Effector memory CD8-positive, alpha-beta T cell (primary cell): ENCODE results near the gene IFNG-AS1.
A peak's percentile ranks its signal among the peaks of the same experiment; 100 is the strongest.

Experiments
- ATAC-seq: fragments of 150-1000 bp; cut with Tn5 transposase; replicated peaks from 2 replicates; pipeline ENCODE4 v1.10.0; 2021; ENCODE audit warnings: mild to moderate bottlenecking, moderate library complexity
- DNase-seq, 3 experiments: peaks; one replicate each; pipeline ENCODE4 v3.0.0; 2021
- H3K27ac Mint-ChIP-seq, 2 donors: one replicate each; pipeline ENCODE4 v1.8.0; 2022; ENCODE audit warnings: mild to moderate bottlenecking in 2 of 2, mixed read lengths in 2 of 2, moderate library complexity in 2 of 2
- H3K27me3 Mint-ChIP-seq, 2 donors: one replicate each; pipeline ENCODE4 v1.8.0; 2022; ENCODE audit warnings: mixed read lengths in 2 of 2
- H3K36me3 Mint-ChIP-seq: one replicate; pipeline ENCODE4 v1.8.0; 2022; ENCODE audit warnings: mild to moderate bottlenecking, moderate library complexity, mixed read lengths; ENCODE audit not compliant: insufficient read depth
- H3K4me1 Mint-ChIP-seq, 2 donors: one replicate each; pipeline ENCODE4 v1.8.0; 2022; ENCODE audit warnings: low read depth in 2 of 2, mixed read lengths in 2 of 2
- H3K4me3 Mint-ChIP-seq, 2 donors: one replicate each; pipeline ENCODE4 v1.8.0; 2022; ENCODE audit warnings: mild to moderate bottlenecking in 2 of 2, mixed read lengths in 2 of 2, moderate library complexity in 2 of 2
- H3K9me3 Mint-ChIP-seq, 2 donors: one replicate each; pipeline ENCODE4 v1.8.0; 2022; ENCODE audit warnings: mixed read lengths in 2 of 2

IFNG-AS1 gene

DNA sequence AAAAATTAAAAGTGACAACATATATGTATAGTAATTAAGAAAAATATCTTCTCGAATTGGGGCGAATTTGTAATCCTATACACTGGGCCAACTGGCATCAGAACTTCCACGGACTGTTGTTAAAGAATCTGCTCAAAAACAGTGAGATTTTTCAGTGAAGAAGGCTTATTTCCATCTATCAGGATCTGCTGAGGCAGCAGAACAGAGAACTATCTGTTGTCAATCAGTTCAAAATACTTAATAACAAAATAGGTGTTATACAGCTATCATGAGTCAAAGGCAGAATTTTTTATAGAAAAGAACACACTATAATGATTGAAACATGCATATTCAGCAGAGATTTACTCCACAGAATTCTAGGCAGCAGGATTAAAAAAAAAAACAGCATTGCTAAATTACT, 41.9 kb downstream of the IFNG-AS1 start:
- Mint-ChIP-seq H3K27ac (peak overlapping the region; percentile 81 to 87), H3K4me3 (peak overlapping the region in 1 of 2 donors; percentile 81), H3K9me3 (peaks cover 0 to 3% of the 10 kb centered on the region in 2 donors), H3K27me3 (no peaks in the 10 kb centered on the region), H3K4me1 (peaks cover 19 to 33% of the 10 kb centered on the region in 2 donors), H3K36me3 (peaks cover 2% of the 10 kb centered on the region)
- ATAC-seq: no peak
- no peak for DNase-seq

DNA sequence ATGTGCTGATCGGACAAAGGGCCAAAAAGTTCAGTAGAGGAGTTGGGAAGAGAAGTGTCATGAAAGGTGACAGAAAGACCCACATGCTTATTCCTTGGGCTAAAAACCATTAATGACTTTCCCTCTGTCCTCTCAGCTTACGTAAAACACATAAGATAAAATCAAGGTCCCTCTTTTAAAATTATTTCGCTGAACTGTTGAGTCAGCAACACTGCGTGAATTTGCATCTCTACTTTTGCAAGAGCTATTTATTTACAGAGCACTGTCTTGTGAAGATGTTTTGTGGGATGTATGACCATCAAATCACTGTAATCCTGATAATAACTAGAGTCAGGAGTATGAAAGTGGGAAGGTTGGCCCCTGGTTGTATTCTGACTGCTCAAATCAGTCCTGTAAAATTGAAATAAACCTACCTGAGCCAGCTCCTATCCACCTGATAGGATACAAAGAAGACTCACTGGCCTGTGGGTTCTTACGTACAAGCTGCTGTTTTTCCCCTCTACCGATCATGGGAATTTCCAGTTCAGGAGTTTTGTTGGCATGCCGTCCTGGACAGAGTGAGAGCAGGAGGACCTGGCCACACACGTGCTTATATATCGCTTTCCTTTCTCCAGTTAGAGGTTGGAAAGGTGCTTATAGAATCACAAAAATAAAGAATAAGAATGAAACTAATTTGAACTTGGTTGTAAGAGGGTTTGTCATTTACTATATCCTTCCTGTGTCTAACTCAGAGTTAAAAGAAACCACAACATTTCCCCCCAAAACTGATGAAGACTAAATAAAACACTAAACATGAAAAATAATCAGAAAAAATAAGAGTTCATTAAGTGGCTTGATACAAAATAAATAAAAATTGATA, 42.9 kb downstream of the IFNG-AS1 start:
- H3K4me1 Mint-ChIP-seq: peaks cover 22 to 37% of the 10 kb centered on the region in 2 donors
- no peak for DNase-seq
- peaks cover 2% of the 10 kb centered on the region for H3K36me3 Mint-ChIP-seq

DNA sequence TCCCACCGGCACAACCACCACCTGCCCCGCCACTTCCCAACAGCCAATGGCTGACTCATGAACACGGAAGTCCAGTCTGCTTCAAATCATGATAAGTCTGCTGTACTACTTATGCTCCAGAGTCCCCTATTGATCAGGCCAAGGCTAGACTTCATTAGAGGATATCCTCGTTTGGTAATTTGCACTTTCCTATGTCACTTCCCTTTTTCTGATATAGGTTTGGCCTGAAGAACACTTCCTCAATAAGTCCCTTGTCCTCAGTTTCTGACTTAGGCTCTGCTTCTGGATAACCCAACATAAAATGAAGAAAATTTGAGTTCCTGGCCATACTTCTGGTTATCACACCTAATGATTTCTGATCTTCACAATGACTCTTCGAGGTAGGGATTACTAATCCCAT, 45.3 kb downstream of the IFNG-AS1 start:
- ATAC-seq: no peak
- H3K27me3 Mint-ChIP-seq: no peaks in the 10 kb centered on the region
- no peak overlapping the region for H3K4me3 Mint-ChIP-seq
- DNase-seq: no peak
- H3K36me3 Mint-ChIP-seq: peaks cover 2% of the 10 kb centered on the region
- peaks cover 0 to 5% of the 10 kb centered on the region in 2 donors for H3K9me3 Mint-ChIP-seq
- H3K4me1 Mint-ChIP-seq: peaks cover 22 to 30% of the 10 kb centered on the region in 2 donors
- H3K27ac Mint-ChIP-seq: peak overlapping the region in 1 of 2 donors; percentile 24

More for the DNA sequence above, 42.9 kb downstream of the IFNG-AS1 start:
- peak; percentile 25 for ATAC-seq
- H3K4me3 Mint-ChIP-seq: peak overlapping the region; percentile 71 to 81
- H3K27me3 Mint-ChIP-seq: no peaks in the 10 kb centered on the region
- peak overlapping the region; percentile 81 to 87 for H3K27ac Mint-ChIP-seq
- H3K9me3 Mint-ChIP-seq: peaks cover 0 to 5% of the 10 kb centered on the region in 2 donors

DNA sequence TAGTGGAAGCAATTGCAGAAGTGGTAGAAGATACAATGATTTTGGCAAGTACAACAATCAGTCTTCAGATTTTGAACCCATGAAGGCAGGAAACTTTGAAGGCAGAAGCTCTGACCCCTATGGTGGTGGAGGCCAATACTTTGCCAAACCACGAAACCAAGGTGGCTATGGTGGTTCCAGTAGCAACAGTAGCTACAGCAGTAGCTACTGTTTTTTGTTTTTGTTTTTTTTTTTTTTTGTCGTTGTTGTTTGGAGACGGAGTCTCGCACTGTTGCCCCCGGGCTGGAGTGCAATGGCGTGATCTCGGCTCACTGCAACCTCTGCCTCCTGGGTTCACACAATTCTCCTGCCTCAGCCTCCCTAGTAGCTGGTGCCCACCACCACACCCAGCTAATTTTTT, 47.4 kb downstream of the IFNG-AS1 start:
- H3K4me3 Mint-ChIP-seq: peak overlapping the region; percentile 2 to 23
- DNase-seq: peak; percentile 31 to 36 (median 35)
- peaks cover 27 to 31% of the 10 kb centered on the region in 2 donors for H3K4me1 Mint-ChIP-seq

DNA sequence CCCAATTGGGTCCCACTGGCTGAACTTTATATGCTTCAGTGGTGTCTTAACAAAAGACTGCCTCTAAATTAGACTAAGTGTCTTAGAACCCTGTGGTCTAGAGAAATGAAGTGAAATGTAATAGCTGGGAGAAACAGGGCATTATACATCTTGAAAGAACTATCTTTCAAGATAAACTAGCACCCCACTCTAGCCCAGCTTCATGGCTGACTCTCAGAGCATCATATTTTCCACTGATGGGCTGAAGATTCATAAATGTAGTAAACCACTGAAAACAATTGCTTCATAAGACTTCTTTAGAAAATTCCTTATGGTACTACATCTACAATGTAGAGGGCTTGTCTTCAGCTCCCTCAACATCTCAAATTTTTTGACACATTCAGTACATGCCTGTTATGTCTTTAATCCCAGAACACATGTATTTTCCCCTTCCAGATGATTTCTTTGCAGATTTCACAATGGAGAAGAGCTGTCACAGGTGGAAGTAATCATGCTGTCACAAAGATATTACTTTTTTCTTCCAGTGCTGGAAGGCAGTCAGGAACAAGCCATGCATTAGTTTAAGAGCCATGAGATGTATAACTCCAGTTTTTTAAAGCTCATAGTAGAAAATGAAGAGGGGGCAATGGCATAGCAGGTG, 48.5 kb downstream of the IFNG-AS1 start:
- no peaks in the 10 kb centered on the region for H3K27me3 Mint-ChIP-seq
- no peak for ATAC-seq
- H3K27ac Mint-ChIP-seq: peak overlapping the region in 1 of 2 donors; percentile 29
- H3K4me1 Mint-ChIP-seq: peaks cover 22 to 30% of the 10 kb centered on the region in 2 donors
- peaks cover 0 to 5% of the 10 kb centered on the region in 2 donors for H3K9me3 Mint-ChIP-seq
- H3K36me3 Mint-ChIP-seq: no peaks in the 10 kb centered on the region
- H3K4me3 Mint-ChIP-seq: no peak overlapping the region
- DNase-seq: no peak

More for the DNA sequence above, 47.4 kb downstream of the IFNG-AS1 start:
- H3K27me3 Mint-ChIP-seq: no peaks in the 10 kb centered on the region
- H3K27ac Mint-ChIP-seq: peak overlapping the region; percentile 21 to 29
- peaks cover 2% of the 10 kb centered on the region for H3K36me3 Mint-ChIP-seq
- peak; percentile 71 for ATAC-seq
- peaks cover 0 to 5% of the 10 kb centered on the region in 2 donors for H3K9me3 Mint-ChIP-seq

DNA sequence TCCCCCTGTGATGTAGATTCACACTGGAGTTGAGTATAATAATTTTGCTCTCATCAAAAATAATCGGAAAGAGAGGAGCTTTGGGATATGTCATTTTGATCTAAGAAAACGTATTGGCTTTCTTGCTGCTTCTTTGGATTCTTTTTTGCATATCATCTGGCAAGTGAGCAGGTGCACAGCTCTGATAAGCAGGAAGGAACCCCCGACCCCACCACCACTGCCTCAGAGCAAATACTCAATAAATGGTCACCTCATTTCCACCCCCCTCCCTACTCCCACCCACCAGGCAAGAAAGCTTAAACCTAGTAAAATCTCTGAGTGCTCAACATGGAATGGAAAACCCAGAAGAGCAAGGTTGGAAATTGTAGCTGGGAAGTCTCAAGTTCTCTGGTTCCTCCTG, 49.4 kb downstream of the IFNG-AS1 start:
- no peak overlapping the region for H3K27ac Mint-ChIP-seq
- ATAC-seq: no peak
- H3K4me1 Mint-ChIP-seq: peaks cover 22 to 30% of the 10 kb centered on the region in 2 donors

DNA sequence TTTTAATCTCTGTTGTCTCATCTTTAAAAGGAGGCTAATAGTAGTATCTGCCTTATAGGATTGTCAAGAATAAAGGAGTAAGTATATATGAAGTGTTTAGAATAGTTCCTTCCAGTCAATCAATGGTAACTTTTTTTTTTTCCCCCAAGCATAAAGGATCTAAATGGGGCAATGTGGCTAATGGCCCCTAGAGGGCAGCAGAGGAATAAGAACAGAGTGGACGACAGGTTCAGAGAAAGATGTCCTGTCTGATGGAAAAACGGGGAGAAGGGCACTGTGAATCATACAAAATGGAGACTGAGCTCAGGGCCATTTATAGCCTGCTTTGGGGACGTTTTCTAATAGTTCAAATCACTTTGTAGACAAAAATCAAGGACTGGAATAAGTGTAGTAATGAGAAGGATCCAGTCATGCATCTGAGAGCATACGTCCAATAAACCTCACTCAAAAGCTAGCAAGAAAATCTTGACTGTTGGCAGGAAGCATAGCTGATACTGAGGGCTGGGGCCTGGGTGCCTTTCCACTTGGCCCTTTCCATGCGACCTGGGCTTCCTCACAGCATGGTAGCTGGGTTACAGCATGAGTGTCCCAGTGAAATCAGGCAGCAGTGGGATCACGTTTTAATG, 51.3 kb downstream of the IFNG-AS1 start:
- DNase-seq (peak; percentile 59 to 71 (median 61)), ATAC-seq (peak; percentile 74)
- no peaks in the 10 kb centered on the region for H3K36me3 Mint-ChIP-seq
- H3K9me3 Mint-ChIP-seq: peaks cover 0 to 4% of the 10 kb centered on the region in 2 donors
- no peaks in the 10 kb centered on the region for H3K27me3 Mint-ChIP-seq
- H3K27ac Mint-ChIP-seq: peak overlapping the region; percentile 27 to 30
- peaks cover 18 to 25% of the 10 kb centered on the region in 2 donors for H3K4me1 Mint-ChIP-seq
- peak overlapping the region; percentile 2 for H3K4me3 Mint-ChIP-seq

More for the DNA sequence above, 49.4 kb downstream of the IFNG-AS1 start:
- Mint-ChIP-seq H3K36me3 (no peaks in the 10 kb centered on the region), H3K9me3 (peaks cover 0 to 5% of the 10 kb centered on the region in 2 donors), H3K4me3 (no peak overlapping the region), H3K27me3 (no peaks in the 10 kb centered on the region)
- no peak for DNase-seq

DNA sequence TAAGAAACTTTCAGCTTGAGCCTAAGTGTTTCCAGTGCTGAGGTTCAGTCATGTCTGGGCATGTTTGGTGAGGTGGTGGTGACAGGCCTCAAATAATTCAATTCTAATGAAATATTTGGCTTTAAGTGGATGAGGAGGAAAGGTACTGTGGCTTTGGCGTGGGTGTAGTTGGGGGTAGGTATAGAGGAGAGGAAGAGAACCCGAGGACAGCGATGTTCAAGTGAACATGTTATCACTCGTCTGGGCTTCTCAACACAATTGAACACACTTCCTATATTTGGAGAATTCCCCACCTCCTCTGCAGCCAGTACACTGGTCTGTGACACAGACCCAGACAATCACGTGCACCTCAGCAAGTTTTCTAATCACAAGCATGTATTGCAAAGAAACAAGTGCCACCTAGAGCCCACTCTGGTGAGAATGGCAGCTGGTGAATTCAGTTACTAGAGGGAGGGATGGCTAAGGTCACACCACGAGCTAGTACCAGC, 53.0 kb downstream of the IFNG-AS1 start:
- Mint-ChIP-seq H3K27me3 (no peaks in the 10 kb centered on the region), H3K4me3 (no peak overlapping the region), H3K36me3 (no peaks in the 10 kb centered on the region), H3K27ac (peak overlapping the region in 1 of 2 donors; percentile 89), H3K9me3 (no peaks in the 10 kb centered on the region), H3K4me1 (peaks cover 9 to 16% of the 10 kb centered on the region in 2 donors)
- DNase-seq: peak in 1 of 3 experiments; percentile 9
- ATAC-seq: peak; percentile 50

DNA sequence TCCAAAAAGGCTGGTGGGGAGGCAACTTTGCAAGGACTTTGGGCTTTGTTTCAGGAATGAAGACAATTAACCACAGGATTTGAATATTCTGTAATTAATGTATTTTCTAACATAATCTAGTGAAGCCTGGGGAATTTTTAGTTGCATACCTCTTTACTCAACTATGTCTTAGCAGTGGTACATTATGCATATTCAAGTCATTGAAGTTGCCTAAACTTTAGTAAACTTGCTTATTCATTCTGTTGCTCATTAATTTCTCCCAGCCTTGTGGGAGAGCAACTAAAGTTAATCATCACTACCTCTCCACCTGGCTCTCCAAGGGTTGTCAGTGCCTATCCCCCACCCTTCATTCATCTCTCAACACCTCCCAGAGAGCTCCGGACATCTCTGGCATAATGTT, 54.2 kb downstream of the IFNG-AS1 start:
- Mint-ChIP-seq H3K9me3 (no peaks in the 10 kb centered on the region), H3K36me3 (no peaks in the 10 kb centered on the region), H3K4me3 (no peak overlapping the region), H3K27ac (no peak overlapping the region), H3K27me3 (no peaks in the 10 kb centered on the region), H3K4me1 (peaks cover 9 to 16% of the 10 kb centered on the region in 2 donors)
- DNase-seq (no peak), ATAC-seq (no peak)

DNA sequence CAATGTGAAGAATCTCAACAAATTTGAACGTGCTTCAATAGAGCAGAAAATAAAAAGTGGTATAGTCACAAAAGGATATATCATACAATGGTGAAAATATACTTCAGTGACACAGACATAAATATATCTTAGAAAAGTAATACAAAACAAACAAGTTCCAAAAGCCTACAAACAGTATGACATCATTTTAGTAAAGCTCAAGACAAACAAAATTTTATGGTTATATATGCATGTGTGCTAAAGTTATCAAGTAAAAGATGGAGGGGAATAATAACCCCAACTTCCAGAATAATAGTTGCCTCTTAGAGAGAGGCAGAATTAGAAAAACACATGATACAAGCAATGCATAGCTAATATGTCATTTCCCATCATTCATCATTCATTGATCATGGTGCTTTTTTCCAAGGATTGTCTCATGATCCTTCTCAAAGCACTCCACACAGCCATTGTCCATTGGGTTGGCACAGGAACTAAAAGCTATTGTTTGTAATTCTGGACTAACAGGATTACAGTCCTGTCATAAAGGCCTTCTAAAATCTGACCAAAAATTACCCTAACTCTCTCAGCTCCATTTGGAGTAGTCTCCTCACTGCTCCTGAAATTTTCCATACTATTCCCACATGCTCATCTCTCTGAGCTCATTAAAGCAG, 59.5 kb downstream of the IFNG-AS1 start:
- Mint-ChIP-seq H3K27me3 (no peaks in the 10 kb centered on the region), H3K36me3 (no peaks in the 10 kb centered on the region), H3K27ac (no peak overlapping the region), H3K4me1 (no peaks in the 10 kb centered on the region), H3K4me3 (no peak overlapping the region), H3K9me3 (no peaks in the 10 kb centered on the region)
- no peak for DNase-seq
- ATAC-seq: no peak

DNA sequence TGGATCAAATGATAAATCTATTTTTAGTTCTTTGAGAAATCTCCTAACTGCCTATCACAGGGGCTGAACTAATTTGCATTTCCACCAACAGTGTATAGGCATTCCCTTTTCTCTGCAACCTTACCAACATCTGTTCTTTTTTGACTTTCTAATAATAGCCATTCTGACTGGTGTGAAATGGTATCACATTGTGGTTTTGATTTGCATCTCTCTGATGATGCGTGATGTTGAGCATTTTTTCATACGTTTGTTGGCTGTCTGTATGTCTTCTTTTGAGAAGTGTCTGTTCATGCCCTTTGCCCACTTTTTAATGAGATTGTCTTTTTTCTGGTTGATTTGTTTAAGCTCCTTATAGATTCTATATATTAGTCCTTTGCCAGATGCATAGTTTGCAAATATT, 67.1 kb downstream of the IFNG-AS1 start:
- DNase-seq (no peak), ATAC-seq (no peak)
- Mint-ChIP-seq H3K27ac (no peak overlapping the region), H3K4me3 (no peak overlapping the region), H3K4me1 (peaks cover 0 to 9% of the 10 kb centered on the region in 2 donors), H3K27me3 (no peaks in the 10 kb centered on the region), H3K9me3 (peaks cover 7 to 9% of the 10 kb centered on the region in 2 donors), H3K36me3 (no peaks in the 10 kb centered on the region)

DNA sequence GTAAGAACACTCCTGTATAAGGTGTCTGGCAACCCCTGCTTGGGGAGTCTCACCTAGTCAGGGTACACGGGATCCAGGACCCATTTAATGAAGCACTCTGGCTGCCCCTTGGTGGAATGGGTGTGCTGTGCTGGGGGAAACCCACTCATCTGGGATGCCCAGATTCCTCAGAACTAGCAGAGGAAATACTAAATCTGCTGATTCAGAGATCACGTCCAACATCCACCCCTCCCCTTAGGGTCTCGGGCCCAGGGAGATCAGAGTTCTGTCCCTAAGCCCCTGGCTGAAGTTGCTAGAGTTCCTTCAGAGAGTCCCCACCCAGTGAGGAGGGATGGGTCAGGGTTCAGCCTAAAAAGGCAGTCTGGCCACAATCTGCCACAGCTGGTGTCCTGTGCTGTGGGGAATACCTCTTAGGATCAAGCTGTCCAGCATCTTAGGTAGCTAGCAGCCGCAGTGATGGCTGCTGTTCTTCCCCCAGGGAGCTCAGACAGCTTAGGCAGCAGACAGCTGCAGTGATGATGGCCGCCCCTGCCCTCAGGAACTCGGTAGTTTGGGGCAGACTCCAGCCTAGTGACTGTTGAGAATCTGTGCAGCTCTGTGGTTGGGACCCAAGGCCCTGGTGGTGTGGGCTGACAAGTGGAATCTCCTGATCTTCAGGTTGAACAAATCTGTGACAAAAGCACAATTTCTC, 74.8 kb downstream of the IFNG-AS1 start:
- H3K36me3 Mint-ChIP-seq: no peaks in the 10 kb centered on the region
- H3K4me3 Mint-ChIP-seq: no peak overlapping the region
- no peak for ATAC-seq
- no peaks in the 10 kb centered on the region for H3K27me3 Mint-ChIP-seq
- no peak overlapping the region for H3K27ac Mint-ChIP-seq
- DNase-seq: no peak
- peaks cover 14 to 21% of the 10 kb centered on the region in 2 donors for H3K9me3 Mint-ChIP-seq
- peaks cover 12 to 14% of the 10 kb centered on the region in 2 donors for H3K4me1 Mint-ChIP-seq
